HG03095 (cell line): ENCODE data around the gene LAMB3.
"Not testable (repeated sequence)": the region's sequence is repeated elsewhere in the genome, so short reads cannot be mapped to it uniquely, and the experiment has no call there.

Experiments used
- ATAC-seq: cut with Tn5 transposase; IDR thresholded peaks from one replicate; pipeline ENCODE4 v1.9.1; 2021; ENCODE audit warnings: moderate library complexity; ENCODE audit not compliant: unreplicated experiment

Gene LAMB3

DNA sequence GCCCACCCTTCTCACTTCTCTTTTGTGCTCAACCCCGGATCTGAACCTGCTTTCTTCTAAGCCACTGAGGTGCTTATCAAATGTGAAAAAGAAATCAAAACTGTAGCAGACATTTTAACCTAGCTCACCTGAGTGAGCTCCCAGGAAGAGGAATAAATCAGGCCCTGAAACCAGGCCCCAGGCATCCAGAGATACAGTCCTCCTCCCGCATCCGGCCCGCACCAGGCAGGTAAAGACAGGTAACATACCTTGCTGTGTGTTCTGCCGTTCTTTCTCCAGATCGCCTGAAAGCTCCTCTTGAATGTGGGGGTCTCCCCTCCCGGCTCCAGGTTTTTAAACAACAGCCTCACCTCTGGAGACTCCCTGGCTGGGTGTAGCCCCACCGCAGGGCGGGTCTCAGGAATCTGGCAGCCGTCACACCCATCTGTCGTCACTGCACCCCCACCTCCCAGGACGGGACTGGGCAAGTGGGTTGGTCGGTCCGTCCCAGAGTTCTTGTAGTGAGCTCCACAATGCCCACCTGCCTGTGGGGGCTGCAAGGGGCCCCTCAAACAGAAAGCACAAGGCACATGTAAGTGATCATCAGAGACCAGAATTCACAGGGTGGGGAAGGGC lies at the start of gene LAMB3:
LAMB3 (minus strand) TSS at position 305 of the 615 bp plus-strand sequence. CDS start 1,481 bp downstream, outside the sequence.
- no peak for ATAC-seq

DNA sequence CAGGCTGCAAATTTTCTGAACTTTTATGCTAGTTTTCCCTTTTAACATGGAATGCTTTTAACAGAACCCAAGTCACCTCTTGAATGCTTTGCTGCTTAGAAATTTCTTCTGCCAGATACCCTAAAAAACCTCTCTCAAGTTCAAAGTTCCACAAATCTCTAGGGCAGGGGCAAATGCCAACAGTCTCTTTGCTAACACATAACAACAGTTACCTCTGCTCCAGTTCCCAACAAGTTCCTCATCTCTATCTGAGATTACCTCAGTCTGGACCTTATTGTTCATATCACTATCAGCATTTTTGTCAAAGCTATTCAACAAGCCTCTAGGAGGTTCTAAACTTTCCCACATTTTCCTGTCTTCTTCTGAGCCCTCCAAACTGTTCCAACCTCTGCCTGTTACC lies 48.5 kb upstream of the LAMB3 start:
- ATAC-seq: not testable (repeated sequence)

DNA sequence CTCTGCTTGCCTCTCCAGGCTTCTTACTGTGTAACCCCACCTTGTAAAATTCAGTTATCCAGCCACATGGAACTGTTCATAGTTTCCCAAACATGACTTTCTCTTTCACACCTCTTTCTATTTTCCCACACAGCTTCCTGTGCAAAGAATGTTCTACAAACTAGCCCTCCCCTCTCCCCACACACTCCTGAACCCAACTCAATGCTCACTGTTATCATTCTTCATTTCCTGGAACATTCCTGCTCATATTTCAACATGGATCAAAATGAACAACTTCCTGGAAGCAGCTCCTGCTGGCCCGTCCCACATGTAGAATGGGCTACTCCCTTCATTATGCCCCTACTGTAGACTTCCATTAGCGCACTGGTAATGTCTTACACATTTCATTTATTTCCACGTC lies 44.9 kb upstream of the LAMB3 start:
- no peak for ATAC-seq

DNA sequence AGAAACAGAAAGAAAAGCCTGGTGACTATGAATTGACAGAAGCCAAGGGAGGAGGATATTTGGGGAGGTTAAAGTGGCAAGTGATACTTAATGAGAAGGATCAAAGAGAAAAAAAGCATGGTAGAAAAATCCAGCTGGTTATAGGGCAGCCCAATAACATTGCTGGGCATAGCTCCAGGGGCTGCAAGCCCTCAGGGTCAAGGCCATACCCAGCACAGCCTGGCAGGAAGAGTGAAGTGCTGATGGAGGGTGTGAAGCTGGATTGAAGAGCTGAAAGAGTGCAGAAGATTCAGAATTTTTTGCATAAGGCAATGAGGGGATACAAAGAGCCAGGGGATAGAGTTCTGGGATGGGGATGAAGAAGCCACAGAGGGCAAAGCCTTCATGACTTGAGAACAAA lies 44.4 kb upstream of the LAMB3 start:
- ATAC-seq: no peak

DNA sequence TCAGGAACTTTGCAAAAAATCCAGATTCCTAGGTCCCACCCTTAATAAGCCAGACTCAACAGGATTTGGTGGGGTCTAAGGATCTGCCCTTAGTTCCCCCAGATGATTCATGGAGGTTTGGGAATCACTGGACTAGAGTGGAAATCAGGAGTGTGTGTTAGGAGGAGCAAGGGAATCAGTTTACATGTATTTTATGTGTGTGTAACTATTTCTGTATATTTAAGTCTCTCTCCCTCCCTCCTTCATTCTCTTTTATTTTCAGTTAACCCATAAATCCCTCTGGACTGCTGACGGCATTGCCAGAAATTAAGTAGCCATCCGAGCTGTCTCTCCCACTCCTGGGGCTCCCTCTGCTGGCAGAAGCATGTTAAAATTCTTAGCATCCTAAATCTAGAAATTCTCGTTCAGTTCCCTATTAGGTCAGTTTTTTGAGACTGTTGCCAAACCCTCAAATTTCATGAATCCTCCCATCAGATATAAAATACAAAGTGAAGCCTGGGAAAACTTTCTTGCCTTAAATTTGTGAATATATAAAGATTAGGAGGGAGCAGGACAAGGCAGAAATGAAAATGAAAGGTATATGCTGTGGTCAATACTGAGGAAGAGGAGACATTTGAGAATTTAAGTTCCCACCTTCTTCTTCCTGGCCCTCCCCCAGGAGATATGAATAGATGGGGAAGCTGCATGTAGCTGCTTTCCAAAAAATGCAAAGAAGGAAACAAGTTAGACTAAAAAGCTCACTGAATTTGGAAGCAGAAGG lies 40.7 kb upstream of the LAMB3 start:
- peak; percentile 59 for ATAC-seq

DNA sequence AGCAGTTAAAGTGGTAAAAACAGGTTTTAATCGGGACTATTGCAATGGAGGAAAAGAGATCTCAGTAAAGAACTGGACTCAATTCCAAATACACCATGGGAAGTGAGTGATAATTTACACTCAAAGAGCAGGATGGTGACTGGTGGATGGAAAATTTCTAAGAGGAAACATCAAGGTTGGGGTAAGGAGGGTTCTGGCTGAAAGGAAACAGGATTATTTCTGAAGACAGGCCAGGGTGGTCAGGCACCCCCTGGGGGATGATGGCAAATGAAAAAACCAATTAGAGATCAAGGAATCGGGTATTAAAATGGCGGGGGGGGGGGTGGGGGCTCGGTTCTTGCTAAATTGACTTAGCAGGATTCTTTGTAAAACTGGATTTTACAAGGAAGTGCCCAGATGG lies 40.1 kb upstream of the LAMB3 start:
- ATAC-seq: no peak

DNA sequence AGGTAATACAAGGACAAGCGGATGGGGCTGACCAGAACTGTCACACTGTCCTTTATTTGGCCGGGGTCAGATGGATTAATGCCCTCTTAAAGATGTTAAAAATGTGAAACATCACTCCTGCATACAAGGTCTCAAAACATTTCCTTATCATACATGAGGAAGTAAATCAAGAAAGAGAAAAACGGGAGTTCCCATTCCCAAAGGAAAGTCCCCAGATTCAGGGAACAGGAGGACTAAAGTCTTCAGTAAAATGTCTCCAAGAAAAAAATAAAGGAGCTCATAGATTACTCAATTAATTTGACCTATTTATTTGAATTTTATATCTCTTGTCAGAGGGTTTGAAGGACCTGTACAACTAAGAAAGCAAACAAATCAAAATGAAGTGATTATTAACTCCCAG lies 39.0 kb upstream of the LAMB3 start:
- ATAC-seq: no peak

DNA sequence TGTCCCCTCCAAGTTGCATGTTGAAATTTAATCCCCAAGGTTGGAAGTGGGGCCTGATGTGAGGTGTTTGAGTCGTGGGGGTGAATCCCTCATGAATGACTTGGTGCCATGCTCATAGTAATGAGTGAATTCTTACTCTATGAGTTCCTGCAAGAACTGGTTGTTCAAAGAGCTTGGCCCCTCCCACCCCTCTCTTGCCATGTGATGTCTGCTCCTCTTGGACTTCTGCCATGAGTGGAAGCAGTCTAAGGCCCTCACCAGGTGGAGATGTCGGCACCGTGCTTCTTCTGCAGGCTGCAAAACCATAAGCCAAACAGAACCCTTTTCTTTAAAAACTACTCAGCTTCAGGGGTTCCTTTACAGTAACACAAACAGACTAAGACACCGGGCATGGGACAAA lies 37.3 kb upstream of the LAMB3 start:
- no peak for ATAC-seq

DNA sequence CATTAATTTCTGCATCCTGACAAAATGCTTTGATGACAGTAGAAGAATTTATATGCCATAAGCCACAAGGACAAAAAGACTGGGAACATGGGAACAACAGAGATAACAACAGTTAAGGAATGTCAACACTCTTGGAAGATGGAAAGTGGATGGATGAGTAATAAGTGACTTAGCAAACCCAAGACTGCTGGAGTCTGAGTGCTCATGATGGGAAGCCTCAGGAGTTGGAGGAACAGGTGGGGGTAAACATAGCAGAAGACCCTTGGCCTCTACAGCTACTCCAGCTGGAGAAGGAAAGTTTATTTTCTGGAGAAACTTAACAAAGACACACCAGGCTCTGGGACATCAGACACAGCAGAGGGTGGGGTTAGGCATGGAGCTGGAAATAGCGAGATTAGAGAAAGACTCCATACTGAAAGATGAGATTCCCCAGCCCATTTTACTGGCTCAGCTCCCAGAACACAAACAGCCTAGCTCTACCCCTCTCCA lies 36.6 kb upstream of the LAMB3 start:
- no peak for ATAC-seq

DNA sequence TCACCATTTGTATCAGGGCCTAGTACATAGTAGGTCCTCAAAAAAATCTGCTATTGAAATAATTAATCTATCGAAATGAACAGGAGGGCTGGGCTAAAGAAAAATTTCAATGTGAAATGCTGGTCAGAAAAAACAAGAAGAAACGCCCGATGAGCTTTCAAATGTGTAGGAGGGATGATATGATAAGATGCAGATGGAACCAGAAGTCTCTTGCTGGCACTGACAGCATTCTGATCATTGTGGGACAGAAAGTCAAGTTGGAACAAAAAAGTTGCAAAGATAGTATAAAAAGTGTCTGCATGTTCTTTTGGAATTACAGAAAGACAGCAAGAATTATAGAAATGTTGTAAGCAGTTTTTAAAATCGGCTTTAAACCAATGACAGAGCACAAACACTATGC lies 34.1 kb upstream of the LAMB3 start:
- no peak for ATAC-seq

DNA sequence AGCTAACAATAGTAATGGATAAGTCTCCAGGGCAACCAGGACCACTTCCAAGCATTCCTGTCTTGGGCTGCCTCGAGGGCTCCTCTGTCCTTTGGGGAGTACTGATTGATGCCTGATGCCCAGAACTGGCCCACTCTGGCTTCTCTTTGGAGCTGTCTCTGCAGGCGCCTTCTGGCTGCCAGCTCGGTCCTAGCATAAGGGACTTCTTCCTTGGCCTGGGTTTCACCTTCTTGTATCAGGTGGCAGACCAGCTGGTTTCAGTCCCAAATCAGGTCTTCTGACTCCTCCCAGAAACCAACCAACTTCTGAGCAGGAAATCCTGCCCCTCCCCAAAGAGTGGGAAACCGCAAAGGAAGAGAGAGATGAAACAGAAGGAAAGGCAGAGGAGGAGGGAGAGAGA lies 33.6 kb upstream of the LAMB3 start:
- ATAC-seq: no peak

DNA sequence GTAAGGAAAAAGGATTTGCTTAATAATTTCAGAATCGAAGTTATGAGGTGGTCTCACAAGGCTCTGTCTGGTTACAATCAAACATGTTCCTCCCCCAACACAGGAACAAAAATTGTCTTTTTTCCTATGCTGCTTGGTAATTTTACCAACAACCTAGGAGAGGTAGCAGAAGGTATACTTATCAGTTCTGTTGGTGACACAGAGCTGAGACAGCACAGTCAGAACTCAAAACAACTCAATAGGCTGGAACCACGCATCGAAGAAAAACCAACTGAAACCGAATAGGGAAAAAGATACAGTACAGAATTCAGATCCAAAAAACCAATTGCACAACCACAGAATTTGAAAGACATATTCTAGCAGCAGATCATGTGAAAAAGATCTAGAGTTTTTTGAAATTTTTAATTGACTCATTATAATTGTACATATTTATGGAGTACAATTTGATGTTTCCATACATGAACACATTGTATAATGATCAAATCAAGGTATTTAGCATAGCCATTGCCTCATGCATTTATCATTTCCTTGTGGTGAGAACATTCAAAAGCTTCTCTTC lies 26.8 kb upstream of the LAMB3 start:
- ATAC-seq: no peak

DNA sequence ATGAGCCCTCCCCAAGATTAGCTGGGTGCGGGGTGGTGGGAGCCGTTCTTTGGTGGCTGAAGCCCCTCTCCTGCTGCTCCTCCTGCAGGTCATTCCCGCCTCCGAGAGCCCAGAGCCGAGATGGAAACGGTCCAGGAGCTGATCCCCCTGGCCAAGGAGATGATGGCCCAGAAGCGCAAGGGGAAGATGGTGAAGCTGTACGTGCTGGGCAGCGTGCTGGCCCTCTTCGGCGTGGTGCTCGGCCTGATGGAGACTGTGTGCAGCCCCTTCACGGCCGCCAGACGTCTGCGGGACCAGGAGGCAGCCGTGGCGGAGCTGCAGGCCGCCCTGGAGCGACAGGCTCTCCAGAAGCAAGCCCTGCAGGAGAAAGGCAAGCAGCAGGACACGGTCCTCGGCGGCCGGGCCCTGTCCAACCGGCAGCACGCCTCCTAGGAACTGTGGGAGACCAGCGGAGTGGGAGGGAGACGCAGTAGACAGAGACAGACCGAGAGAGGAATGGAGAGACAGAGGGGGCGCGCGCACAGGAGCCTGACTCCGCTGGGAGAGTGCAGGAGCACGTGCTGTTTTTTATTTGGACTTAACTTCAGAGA lies 23.4 kb upstream of the LAMB3 start:
- ATAC-seq: no peak

DNA sequence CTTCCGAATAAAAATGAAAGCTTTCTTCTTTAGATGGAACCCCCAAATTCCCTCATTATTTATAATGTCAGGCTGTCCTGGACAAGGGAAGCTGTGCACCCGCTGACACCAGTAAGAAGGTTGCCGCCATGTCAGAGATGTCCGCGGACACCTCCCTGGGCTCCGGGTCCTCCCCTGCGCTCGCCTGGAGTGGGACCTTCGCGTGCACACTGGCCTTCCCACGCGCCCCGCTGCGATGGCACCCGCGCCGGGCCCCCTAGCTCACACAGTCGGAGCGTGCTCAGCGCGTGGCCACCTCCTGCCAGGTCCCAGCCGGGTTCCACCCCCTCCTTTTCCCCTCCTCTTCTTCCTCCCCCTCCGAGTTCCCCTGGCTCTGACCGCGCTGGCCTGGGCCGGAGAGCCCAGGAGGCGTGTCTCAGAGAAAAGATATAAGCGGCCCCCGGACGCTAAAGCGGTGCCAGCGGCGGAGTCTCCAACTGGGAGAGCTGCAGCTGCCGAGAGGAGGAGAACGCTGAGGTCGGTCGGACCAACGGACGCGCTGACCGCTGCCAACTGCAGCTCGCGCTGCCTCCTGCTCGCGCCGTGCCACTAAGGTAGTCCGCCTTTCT lies 22.8 kb upstream of the LAMB3 start, which contains the start of gene G0S2:
G0S2 (plus strand) TSS at position 456 of the 608 bp plus-strand sequence. CDS start 273 bp downstream, outside the sequence.
- no peak for ATAC-seq

DNA sequence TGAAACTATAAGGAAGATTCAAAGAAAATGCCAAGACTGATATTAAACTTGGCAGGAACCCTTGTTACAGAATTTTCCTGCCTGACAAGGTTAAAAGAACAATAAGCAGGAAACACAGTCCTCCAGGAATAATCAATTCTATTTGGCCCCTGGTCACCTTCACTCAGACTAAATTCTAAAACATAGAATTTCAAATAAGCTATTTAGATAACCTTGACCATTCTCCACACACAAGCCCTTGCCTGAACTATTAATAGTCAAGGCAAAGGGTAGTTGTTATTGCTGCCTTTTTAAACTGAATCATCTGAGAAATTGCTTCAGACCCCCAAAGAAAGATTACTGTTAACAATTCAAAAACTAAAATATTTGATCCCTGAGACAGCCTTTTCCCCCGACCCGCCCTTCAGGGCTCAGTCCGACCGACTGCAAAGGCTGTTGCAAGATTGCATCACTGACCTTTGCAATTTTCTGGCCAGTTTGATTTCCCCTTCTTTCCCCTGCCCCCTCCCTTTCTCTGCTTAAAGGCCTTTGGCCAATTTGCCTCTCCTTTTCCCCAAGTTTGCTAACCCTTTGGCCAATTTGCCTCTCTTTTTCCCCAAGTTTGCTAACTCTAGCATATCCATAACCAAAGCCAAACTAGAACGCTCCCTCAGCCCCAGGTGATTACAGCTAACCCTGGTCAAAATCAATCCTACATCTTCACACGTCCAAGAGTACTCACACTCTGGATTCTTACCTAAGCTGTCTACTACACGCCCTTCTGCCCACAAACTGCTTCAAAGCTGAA lies 21.6 kb upstream of the LAMB3 start:
- no peak for ATAC-seq

DNA sequence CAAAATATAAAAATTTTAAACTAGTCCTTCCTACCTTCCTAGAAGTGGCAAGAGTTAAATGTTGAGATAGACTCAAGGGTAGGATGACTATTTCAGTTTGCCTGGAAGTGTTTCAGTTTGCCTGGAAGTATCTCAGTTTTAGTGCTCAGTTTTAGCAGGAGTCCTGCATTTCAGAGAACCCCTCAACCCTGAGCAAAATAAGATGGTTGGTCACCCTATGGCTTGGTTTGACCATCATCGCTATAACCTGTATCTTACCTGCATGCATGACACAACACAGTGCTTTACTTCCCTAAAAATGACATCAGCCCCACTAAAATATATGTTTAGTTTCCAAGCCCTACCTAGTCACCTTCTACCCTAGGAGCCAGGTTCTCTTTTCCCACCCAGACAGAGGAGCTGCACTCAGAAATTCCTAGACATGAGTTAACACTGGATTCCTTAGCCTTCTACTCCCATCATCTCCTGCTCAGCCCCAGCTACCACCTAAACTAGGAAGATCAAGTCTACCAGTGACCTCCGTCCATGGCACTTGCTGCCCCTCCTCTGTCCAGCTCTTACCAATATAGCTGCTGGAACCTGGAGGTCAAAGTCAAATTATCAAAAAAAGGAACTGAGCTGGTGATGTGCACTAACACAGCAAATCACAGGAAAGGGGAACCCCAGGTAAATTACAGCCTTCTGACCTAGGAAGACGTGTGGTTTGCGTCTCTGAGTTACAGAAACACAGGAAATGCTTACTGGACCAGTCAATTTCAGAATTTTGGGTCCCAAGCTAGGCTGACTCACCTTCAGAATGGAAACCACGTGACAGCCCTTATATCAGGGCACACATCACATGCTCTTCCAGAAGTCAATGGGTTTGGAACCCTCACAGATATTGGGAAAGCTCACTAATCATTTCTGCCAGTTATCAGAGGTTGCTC lies 20.7 kb upstream of the LAMB3 start:
- peak; percentile 95 for ATAC-seq

DNA sequence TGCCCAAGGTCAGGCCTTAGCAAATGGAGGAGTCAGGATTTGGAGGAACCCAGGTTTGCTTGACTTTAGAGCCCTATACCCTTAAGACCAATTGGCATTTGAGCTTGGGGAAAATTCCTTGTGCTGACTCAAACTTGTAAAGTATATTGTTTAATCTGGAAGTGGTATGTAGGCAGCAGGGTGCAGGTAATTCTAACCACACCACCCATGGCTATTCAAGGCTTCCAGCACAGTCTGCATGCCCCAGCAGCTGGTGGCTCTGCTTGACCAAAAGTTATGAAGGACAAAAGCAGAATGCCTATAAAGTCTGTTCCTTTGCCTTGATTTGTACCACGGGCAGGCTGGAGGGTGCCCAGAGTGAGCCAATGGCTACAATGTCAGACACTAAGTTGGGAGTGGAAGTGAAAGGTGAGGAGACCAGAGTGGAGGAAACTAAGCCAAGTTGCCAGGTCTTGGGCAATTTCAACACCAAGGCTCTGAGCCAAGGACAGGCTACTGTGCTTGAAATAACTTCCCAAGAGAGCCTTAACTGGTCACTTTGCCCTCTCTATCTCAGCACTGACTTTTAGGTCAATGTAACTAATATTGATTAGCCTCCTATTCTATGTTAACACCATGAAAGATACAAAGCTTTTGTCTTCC lies 18.3 kb upstream of the LAMB3 start:
- no peak for ATAC-seq

DNA sequence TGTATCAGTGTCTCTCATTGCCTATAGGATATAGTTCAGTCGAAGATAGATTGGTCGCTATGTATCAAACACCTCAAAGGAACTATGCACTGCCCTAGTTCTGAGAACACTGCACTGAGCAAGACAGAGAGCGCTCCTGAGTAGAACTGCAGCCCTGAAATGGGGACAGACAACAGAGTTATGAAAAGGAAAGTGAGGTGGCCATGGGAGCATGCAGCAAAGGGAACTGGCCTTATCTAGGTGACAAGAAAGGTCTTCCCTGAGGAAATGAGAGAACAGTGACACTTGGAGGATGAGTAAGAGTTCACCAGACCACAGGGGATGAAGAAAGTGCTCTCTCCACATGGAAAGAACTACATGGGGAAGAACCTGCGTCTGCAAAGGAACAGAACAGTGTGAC lies 15.5 kb upstream of the LAMB3 start:
- no peak for ATAC-seq

DNA sequence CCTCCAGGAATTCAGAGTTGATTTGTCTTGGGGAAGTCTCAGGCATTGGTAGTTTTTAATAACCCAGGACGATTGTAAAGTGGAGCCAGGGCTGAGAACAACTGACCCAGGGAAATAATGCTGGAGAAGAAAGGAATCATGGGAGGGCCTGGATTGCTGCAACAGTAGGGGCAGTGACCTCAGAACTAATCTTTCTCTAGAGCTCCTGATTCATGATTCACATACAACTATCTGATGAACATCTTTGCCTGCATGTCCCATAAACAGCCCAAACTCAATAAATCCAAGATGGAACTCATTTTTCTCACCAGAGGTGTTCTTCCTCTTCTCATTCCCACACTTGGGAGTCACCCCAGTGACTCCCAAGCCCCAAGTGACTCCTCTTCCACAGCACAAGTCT lies 14.9 kb upstream of the LAMB3 start:
- ATAC-seq: no peak
